OCI-M2 (cell line): ENCODE measurements around the gene MCC.

Experiments
- DNase-seq: peaks from one replicate; lab custom pipeline; 2025; ENCODE audit not compliant: unreplicated experiment; lab: John Stamatoyannopoulos, UW

The MCC gene

GRCh38 chr5:113063927-113064326, 424.3 kb downstream of the MCC start:
- DNase-seq: no peak

- DNase-seq: no peak
These were observed 425.3 kb downstream of the MCC start for GRCh38 chr5:113062869-113063508.

GRCh38 chr5:113061846-113062780, 426.1 kb downstream of the MCC start:
- no peak for DNase-seq

- DNase-seq: no peak
These were observed 427.7 kb downstream of the MCC start for GRCh38 chr5:113060408-113061025.

GRCh38 chr5:113059232-113060040, 428.8 kb downstream of the MCC start:
- no peak for DNase-seq

- DNase-seq: no peak
These were observed 429.5 kb downstream of the MCC start for GRCh38 chr5:113058706-113059226.

- no peak for DNase-seq
These were observed 430.0 kb downstream of the MCC start for GRCh38 chr5:113058269-113058668.

GRCh38 chr5:113057557-113057984, 430.7 kb downstream of the MCC start:
- no peak for DNase-seq

GRCh38 chr5:113056988-113057387, 431.3 kb downstream of the MCC start:
- DNase-seq: no peak

- DNase-seq: no peak
These were observed 433.4 kb downstream of the MCC start for GRCh38 chr5:113054899-113055298.

- DNase-seq: no peak
These were observed 434.7 kb downstream of the MCC start for GRCh38 chr5:113053511-113053995.

GRCh38 chr5:113052041-113052795, 436.0 kb downstream of the MCC start:
- no peak for DNase-seq

GRCh38 chr5:113050721-113051382, 437.4 kb downstream of the MCC start:
- no peak for DNase-seq

- no peak for DNase-seq
These were observed 439.3 kb downstream of the MCC start for GRCh38 chr5:113048931-113049330.

GRCh38 chr5:113047733-113048652, 440.3 kb downstream of the MCC start:
- no peak for DNase-seq

GRCh38 chr5:113047234-113047633, 441.0 kb downstream of the MCC start:
- no peak for DNase-seq

- no peak for DNase-seq
These were observed 443.3 kb downstream of the MCC start for GRCh38 chr5:113044776-113045465.

GRCh38 chr5:113043491-113043931, 444.7 kb downstream of the MCC start:
- no peak for DNase-seq
